Activated CD8-positive, alpha-beta memory T cell treated with anti-CD3 and anti-CD28 coated beads, Interleukin-2, amount 50 U/mL, for 1 hour (primary cell): ENCODE data around the gene CTIF.
"Not testable (repeated sequence)": the region's sequence is repeated elsewhere in the genome, so short reads cannot be mapped to it uniquely, and the experiment has no call there.

Experiments used
- DNase-seq: peaks from one replicate; pipeline ENCODE4 v3.0.0-alpha.2; 2020; ENCODE audit errors: extremely low read depth

Gene CTIF

GRCh38 chr18:48641981-48642380 is 103.2 kb downstream of the CTIF start:
- DNase-seq, result no peak

DNA sequence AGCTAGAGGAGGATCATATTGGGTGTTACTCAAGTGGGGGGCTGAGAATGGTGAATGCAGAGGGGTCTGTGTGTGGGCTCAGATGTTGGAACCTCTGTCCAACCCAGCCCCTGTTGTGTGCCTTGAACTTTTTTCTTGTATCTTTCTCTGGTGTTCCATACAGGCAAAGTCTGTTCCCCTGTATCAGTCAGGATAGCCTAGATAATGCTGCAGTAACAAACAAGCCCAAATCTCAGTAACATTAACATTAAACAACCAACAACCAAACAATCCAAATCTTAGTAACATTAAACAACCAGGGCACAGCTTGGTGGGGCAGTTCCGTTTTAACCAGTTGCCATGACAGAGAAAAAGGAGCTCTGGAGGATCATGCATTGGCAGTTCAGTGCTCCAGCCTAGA is 103.7 kb downstream of the CTIF start:
- no peak for DNase-seq

DNA sequence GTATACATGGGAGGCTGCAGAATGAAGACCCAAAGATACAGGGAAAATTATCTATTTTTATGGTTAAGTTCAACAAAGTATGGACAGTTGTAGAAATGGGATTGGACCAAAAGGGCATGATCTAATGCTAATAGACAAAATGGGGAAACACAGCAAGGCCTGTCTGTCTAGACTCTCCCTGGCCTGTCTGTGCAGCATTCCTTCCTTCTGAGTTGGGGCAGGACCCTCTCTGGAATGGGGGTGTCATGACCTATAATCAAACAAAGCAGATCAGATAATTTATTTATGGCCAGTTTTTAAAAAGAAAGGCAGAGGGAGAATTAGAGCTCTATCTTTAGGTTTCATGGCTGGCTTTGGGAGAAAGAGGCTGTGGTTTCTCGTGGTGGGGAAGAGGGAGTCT is 104.4 kb downstream of the CTIF start:
- DNase-seq, result no peak

- DNase-seq, result no peak
These were observed 105.2 kb downstream of the CTIF start for GRCh38 chr18:48644029-48644428.

DNA sequence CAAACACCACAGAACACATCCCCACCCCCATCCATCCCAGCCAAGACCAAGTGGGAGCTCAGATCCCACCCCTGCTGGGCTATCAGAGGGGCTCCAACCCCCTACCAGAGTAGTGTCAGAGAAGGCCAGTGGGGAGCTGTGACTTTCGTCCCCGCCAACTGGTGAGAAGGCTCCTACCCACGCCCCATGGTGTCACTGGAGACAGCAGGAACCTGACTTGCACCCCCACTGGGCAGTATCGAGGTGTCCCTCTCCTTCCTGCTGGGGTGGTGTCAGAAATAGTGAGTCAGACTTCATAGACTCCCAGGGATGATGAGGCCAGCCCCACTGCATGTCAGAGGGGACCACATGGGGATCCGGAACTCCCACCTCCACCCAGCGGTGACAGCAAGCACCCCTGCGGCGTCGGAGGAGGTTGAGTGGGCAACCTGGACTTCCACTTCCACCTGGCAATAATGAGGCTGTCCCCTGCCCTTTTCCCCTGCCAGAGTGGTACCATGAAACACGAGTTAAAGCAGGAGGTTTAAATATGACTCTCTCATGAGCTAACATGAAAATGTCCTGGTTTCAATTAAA is 106.7 kb downstream of the CTIF start:
- DNase-seq, result no peak

GRCh38 chr18:48646976-48647375 is 108.1 kb downstream of the CTIF start:
- no peak for DNase-seq

GRCh38 chr18:48649231-48649630 is 110.4 kb downstream of the CTIF start:
- DNase-seq, result no peak

DNA sequence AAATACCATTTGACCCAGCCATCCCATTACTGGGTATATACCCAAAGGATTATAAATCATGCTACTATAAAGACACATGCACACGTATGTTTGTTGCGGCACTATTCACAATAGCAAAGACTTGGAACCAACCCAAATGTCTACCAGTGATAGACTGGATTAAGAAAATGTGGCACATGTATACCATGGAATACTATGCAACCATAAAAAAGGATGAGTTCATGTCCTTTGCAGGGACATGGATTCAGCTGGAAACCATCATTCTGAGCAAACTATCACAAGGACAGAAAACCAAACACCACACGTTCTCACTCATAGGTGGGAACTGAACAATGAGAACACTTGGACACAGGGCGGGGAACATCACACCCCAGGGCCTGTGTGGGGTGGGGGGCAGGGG is 115.8 kb downstream of the CTIF start:
- DNase-seq, result not testable (repeated sequence)

DNA sequence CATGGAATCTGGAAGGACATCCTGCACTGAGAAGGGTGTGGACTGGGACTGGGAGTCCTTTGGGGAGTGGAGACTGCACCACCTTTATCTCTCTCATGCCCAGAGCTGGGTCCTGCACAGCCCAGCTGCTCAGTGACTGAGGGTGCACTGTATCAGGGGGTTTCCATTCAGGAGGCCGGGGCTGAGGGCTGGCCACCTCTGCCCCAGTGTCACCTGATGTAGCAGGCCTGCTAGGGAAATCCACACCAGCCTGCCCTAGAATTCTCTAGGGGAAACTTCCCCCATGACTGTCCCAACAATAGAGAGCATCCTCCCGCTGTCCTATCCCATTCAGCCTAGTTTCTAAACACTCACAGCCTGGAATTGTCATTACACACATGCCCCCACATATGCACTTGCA is 116.7 kb downstream of the CTIF start:
- no peak for DNase-seq

- no peak for DNase-seq
These were observed 117.3 kb downstream of the CTIF start for GRCh38 chr18:48656176-48656575.

DNA sequence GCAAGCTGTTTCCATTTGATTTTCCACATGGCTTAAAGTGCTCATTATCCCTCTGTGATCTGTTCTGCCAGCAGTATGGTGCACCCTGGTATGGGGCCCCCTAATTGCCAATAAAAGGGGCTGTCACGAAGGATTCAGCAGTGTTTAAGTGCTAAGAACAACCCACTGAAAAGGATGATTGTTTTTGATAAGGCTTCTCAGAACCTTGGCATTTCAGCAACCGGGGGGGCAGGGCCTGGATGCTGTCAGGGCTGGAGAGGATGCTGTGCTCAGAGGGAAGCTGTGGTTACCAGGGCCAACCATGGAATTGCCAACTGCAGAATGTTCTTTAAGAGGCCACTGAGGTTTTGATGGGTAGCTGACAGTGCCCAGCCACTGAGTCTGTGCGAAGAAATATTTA is 117.8 kb downstream of the CTIF start:
- DNase-seq, result no peak

- DNase-seq, result no peak
These were observed 118.8 kb downstream of the CTIF start for GRCh38 chr18:48657447-48658120.

GRCh38 chr18:48658721-48659120 is 119.9 kb downstream of the CTIF start:
- no peak for DNase-seq

- no peak for DNase-seq
These were observed 120.6 kb downstream of the CTIF start for GRCh38 chr18:48659188-48660009.

GRCh38 chr18:48660346-48661228 is 121.8 kb downstream of the CTIF start:
- DNase-seq, result no peak

GRCh38 chr18:48661421-48661820 is 122.6 kb downstream of the CTIF start:
- no peak for DNase-seq

GRCh38 chr18:48662011-48662661 is 123.3 kb downstream of the CTIF start:
- DNase-seq, result no peak

DNA sequence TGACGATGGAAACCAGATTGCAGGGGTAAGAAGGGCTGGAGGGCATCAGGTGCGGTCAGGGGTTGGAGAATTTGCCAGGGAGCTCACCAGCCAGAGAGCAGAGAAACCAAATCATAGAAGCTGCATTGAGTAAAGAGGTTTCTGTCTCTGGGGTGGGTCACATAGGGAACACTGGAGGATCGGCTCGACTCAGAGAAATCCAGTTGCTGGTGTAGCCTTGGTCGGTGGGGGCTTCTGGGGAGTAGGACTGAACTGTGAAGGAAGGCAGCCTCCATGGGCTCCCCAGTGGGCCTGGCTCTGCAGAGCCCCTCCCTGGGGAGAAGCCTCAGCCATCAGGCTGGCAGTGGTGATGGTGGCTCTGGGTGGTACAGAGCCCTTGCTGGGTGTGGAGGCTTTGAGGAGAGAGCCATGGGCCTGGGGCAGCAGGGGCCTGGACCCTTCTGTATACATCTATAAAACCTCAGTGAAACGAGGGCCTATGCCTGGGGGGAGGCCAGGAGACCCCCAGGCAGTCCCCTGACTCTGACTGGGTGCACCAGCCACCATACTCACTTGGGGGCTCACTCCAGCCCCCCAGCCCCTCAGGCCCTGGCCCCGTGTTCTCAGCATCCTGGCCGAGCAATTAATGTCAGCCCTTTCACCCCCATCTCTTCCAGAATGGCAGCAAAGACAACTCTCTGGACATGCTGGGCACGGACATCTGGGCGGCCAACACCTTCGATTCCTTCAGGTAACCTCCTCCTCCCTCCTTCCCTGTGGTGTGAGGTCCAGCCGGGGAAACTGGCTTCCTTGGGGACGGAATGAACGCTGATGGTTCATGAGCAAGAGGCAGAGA is 124.5 kb downstream of the CTIF start:
- no peak for DNase-seq

DNA sequence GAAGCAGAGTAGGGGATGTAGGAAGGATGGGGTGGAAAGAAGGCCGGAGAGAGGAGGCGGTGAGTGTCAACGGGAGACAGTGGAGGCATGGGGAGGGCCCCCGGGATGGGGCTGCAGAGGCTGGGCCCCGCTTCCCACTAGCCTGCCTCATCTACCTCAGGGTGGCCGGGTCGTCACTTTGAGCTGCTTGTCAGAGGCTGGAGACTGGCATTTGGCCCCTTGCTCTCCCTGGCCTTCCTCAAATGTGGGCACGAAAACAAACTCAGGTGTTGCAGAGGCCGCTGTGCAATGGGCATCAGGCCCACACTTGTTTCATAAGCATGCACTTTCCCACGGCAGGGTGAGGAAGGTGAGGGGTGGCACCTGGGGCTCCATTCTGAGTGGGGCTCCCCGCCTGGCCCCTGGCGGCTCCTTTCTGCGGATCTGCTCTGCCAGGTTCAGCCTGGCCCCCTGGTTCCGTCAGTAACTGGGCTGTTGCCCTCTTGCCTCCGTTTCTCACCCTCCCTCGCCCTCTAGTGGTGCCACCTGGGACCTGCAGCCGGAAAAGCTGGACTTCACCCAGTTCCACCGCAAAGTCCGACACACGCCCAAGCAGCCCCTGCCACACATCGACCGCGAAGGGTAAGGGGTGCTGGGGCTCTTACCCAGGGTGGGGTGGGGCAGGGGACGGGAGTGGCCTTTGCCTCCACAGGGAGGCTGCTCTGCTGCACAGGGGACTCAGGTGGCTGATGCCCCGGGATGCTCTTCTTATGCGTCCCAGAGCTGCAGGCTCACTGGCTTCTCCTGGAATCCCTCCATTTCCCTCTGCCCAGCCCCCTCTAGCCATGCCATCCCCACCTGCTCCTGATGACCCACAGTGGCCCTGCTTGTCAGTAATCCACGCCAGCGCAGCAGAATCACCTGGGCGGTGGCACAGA is 125.4 kb downstream of the CTIF start:
- DNase-seq, result no peak

DNA sequence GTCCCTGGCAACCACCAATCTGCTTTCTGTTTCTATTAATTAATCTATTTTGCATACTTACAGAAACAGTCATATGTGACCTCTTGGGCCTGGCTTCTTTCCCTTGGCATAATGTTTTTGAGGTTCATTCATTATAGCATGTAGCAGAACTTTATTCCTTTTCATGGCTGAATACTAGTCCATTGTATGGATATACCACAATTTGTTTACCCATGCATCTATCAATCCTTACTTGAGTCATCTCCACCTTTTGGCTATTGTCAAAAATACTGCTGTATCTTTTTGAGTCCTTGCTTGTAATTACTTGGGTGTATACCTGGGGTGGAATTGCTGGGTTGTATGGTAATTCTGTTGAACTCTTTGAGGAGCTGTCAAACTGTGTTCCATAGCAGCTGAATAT is 126.8 kb downstream of the CTIF start:
- no peak for DNase-seq
